A673 (cell line): ENCODE results near the gene RAB27A. TPM values are rescaled to one million over a fixed set of nuclear protein-coding genes. Genes with fewer than 3 reads are reported as not detected.
A peak's percentile ranks its signal among the peaks of the same experiment; 100 is the strongest.

Experiments
- BruUV-seq: library from RNA; stranded (reverse); fragments of 400-500 nt; replicated peaks from 2 replicates; lab custom pipeline; 2021; lab: Mats Ljungman, UMichigan
- CTCF ChIA-PET: fragments of 300-600 bp; sonication (Branson Sonifier 250); formaldehyde crosslinking; loops from one replicate; lab custom pipeline; 2022; ENCODE audit warnings: antibody characterized with exemption; lab: Charles Lee
- POLR2A ChIA-PET: fragments of 300-600 bp; sonication (Branson Sonifier 250); formaldehyde crosslinking; loops from one replicate; lab custom pipeline; 2022; ENCODE audit warnings: antibody characterized with exemption; ENCODE audit not compliant: low non-redundant PET; lab: Charles Lee
- DNase-seq: peaks from one replicate; pipeline ENCODE4 v3.0.0-alpha.2; 2015; ENCODE audit warnings: low spot score
- H3K27ac ChIP-seq: fragments of 200-600 bp; sonication (generic); 2 replicates; pipeline ENCODE4 v1.5.1; 2016; ENCODE audit warnings: mixed run types, low read depth, mild to moderate bottlenecking, mixed read lengths, antibody characterized with exemption, low read length; ENCODE audit not compliant: poor library complexity, severe bottlenecking
- H3K27me3 ChIP-seq: fragments of 200-600 bp; sonication (generic); replicated peaks from 2 replicates; pipeline ENCODE4 v1.6.1; 2017; ENCODE audit warnings: mixed run types, low read depth, mild to moderate bottlenecking, mixed read lengths, antibody characterized with exemption, low read length; ENCODE audit not compliant: insufficient read depth, poor library complexity
- H3K36me3 ChIP-seq: fragments of 200-600 bp; sonication (generic); 2 replicates; pipeline ENCODE4 v1.6.1; 2016; ENCODE audit warnings: mixed run types, mild to moderate bottlenecking, mixed read lengths, antibody characterized with exemption, low read length; ENCODE audit not compliant: insufficient read depth, poor library complexity, severe bottlenecking
- H3K4me1 ChIP-seq: fragments of 200-600 bp; sonication (generic); 2 replicates; pipeline ENCODE4 v1.6.1; 2017; ENCODE audit warnings: mixed run types, mild to moderate bottlenecking, mixed read lengths, antibody characterized with exemption, low read length; ENCODE audit not compliant: insufficient read depth, poor library complexity, severe bottlenecking
- H3K4me3 ChIP-seq: fragments of 200-600 bp; sonication (generic); 2 replicates; pipeline ENCODE4 v1.5.1; 2016; ENCODE audit warnings: low read depth, mixed run types, mild to moderate bottlenecking, mixed read lengths, low read length; ENCODE audit not compliant: poor library complexity, severe bottlenecking
- H3K9me3 ChIP-seq: fragments of 200-600 bp; sonication (generic); 2 replicates; pipeline ENCODE4 v1.6.1; 2016; ENCODE audit warnings: mixed run types, low read depth, mild to moderate bottlenecking, mixed read lengths, antibody characterized with exemption, low read length; ENCODE audit not compliant: poor library complexity, severe bottlenecking
- EZH2 ChIP-seq: fragments of 200-600 bp; sonication (generic); IDR thresholded peaks from 2 replicates; pipeline ENCODE4 v1.6.1; 2017; ENCODE audit warnings: borderline replicate concordance, low read depth, mild to moderate bottlenecking, mixed read lengths, antibody characterized with exemption, low read length; ENCODE audit not compliant: poor library complexity, severe bottlenecking
- intact Hi-C: fragments of 100-400 bp; cut with micrococcal nuclease; formaldehyde crosslinking; loops from one replicate; pipeline ENCODE4 v1.10.0; 2022; ENCODE audit not compliant: unreplicated experiment
- total RNA-seq: library from RNA; stranded (reverse); gene quantifications from 2 replicates; pipeline ENCODE4 v1.2.3, GENCODE V29; 2021
- TF ChIP-seq, protein P1 (sequence below): fragments of 300-800, 200-600 bp; sonication (generic); conservative IDR thresholded peaks from 2 replicates; pipeline ENCODE4 v1.5.1; 2017; ENCODE audit warnings: low read depth, mild to moderate bottlenecking, antibody characterized with exemption, low read length, moderate library complexity, mixed read lengths

Gene RAB27A
- total RNA-seq, 1 experiment from 2014 or later: 1.8 TPM

GRCh38 chr15:55320963-55321362 is 31.4 kb upstream of the RAB27A start:
- ChIA-PET POLR2A (no interaction called here), CTCF (no interaction called here)
- Histone ChIP-seq H3K9me3 (no peaks in the 10 kb centered on the region), H3K27me3 (no peaks in the 10 kb centered on the region), H3K36me3 (no peaks in the 10 kb centered on the region), H3K27ac (no peak overlapping the region), H3K4me3 (no peak overlapping the region), H3K4me1 (peaks cover 12% of the 10 kb centered on the region)
- no TSS peak for BruUV-seq
- intact Hi-C loops: no loop called here
- TF ChIP-seq EZH2: no peak
- TF ChIP-seq, protein P1, sequence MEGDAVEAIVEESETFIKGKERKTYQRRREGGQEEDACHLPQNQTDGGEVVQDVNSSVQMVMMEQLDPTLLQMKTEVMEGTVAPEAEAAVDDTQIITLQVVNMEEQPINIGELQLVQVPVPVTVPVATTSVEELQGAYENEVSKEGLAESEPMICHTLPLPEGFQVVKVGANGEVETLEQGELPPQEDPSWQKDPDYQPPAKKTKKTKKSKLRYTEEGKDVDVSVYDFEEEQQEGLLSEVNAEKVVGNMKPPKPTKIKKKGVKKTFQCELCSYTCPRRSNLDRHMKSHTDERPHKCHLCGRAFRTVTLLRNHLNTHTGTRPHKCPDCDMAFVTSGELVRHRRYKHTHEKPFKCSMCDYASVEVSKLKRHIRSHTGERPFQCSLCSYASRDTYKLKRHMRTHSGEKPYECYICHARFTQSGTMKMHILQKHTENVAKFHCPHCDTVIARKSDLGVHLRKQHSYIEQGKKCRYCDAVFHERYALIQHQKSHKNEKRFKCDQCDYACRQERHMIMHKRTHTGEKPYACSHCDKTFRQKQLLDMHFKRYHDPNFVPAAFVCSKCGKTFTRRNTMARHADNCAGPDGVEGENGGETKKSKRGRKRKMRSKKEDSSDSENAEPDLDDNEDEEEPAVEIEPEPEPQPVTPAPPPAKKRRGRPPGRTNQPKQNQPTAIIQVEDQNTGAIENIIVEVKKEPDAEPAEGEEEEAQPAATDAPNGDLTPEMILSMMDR: no peak
- no peak for DNase-seq

- POLR2A ChIA-PET: no interaction called here
- intact Hi-C loops: no loop called here
- no TSS peak for BruUV-seq
- Histone ChIP-seq H3K27ac (no peak overlapping the region), H3K27me3 (no peaks in the 10 kb centered on the region), H3K4me1 (peaks cover 12% of the 10 kb centered on the region), H3K36me3 (no peaks in the 10 kb centered on the region), H3K9me3 (no peaks in the 10 kb centered on the region), H3K4me3 (peak overlapping the region; percentile 84)
- TF ChIP-seq, protein P1: no peak
- no peak for TF ChIP-seq EZH2
- no peak for DNase-seq
- CTCF ChIA-PET: no interaction called here
These were observed 30.6 kb upstream of the RAB27A start for GRCh38 chr15:55320238-55320550.

DNA sequence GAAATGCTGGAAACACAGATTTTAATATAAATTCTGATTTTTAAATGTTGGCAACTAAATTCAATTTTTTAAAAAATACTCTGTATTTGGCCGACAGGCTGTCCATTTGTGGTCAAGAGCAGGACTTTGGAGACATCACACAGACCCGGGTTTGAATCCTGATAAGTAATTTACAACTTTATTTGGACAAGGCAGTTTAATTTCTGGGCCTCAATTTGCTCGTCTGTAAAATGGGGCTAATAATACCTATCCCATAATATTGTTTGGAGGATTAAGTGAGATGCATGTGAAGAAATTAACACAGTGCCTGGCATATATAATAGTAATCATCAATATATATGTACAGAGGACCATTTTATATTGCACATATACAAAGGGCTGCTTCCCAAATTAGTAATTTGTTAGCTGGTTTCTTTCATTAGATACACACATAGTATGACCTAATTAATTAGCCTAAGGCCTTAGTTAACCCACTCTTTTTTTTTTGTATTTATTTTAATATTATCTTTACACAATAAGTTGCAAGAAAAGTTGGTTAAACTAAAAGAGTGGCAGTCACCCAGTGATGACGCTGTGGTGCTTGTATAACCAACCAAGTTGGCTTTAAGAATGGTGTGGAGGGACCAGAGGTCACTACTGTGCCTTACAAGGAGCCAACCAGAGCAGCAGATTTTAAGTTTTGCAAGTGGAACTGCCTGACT is 30.1 kb upstream of the RAB27A start:
- peak overlapping the region; percentile 95 for H3K27ac ChIP-seq
- peaks cover 12% of the 10 kb centered on the region for H3K4me1 ChIP-seq
- CTCF ChIA-PET: interaction anchor here (1.0 kb wide), 1 partner anchor 89 kb away, joined by 4 read pairs; the partner anchor contains the start of genes CCPG1 and PIERCE2
- peak overlapping the region; percentile 84 for H3K4me3 ChIP-seq
- TF ChIP-seq, protein P1: no peak
- TF ChIP-seq EZH2: no peak
- intact Hi-C loops: no loop called here
- H3K36me3 ChIP-seq: no peaks in the 10 kb centered on the region
- no peaks in the 10 kb centered on the region for H3K9me3 ChIP-seq
- no peak for DNase-seq
- H3K27me3 ChIP-seq: no peaks in the 10 kb centered on the region
- POLR2A ChIA-PET: no interaction called here
- BruUV-seq: TSS peak; percentile 78
